H1 (cell line): ENCODE measurements around the gene DMXL2. TPM values are rescaled to one million over a fixed set of nuclear protein-coding genes. Genes with fewer than 3 reads are reported as not detected.

Experiments used
- CBX5 ChIP-seq: fragments of 300-800, 300-1000 bp; sonication (generic); IDR thresholded peaks from 2 replicates; pipeline ENCODE4 v1.7.1; 2016; ENCODE audit warnings: antibody characterized with exemption, low read length, low read depth
- CREB1 ChIP-seq: IDR thresholded peaks from 2 replicates; pipeline ENCODE4 v1.6.1; 2012; ENCODE audit warnings: inconsistent platforms
- GABPA ChIP-seq: IDR thresholded peaks from 2 replicates; pipeline ENCODE4 v1.6.1; 2011; ENCODE audit warnings: mild to moderate bottlenecking, low read length, moderate library complexity, borderline replicate concordance; ENCODE audit not compliant: insufficient read depth
- KDM4A ChIP-seq: IDR thresholded peaks from one replicate; pipeline ENCODE4 v1.7.1; 2012; ENCODE audit warnings: low read depth, mild to moderate bottlenecking, moderate library complexity, low read length, inconsistent platforms; ENCODE audit not compliant: severe bottlenecking
- KDM5A ChIP-seq: fragments of 200-600 bp; IDR thresholded peaks from 2 replicates; pipeline ENCODE4 v1.7.1; 2012; ENCODE audit warnings: mild to moderate bottlenecking, low read length, inconsistent platforms, mixed read lengths
- MAX ChIP-seq: IDR thresholded peaks from 2 replicates; pipeline ENCODE4 v1.6.1; 2012; ENCODE audit warnings: inconsistent platforms
- POU5F1 ChIP-seq: IDR thresholded peaks from 2 replicates; pipeline ENCODE4 v1.6.1; 2011; ENCODE audit warnings: low read depth, mild to moderate bottlenecking, low read length, moderate library complexity
- SUZ12 ChIP-seq: fragments of 200-600 bp; sonication (generic); IDR thresholded peaks from 2 replicates; pipeline ENCODE4 v1.6.1; 2012; ENCODE audit warnings: mild to moderate bottlenecking, inconsistent platforms, low read length, moderate library complexity, mixed read lengths
- TEAD4 ChIP-seq: IDR thresholded peaks from 2 replicates; pipeline ENCODE4 v1.6.1; 2012; ENCODE audit warnings: low read depth, low read length, inconsistent platforms, mixed read lengths
- USF2 ChIP-seq: IDR thresholded peaks from 2 replicates; pipeline ENCODE4 v1.6.1; 2011; ENCODE audit warnings: low read length, improper control_type of control experiment
- ZNF274 ChIP-seq: IDR thresholded peaks from 2 replicates; pipeline ENCODE4 v1.7.0; 2012; ENCODE audit warnings: low read length, borderline replicate concordance; ENCODE audit errors: extremely low read depth
- polyA plus RNA-seq, 7 experiments: library from polyadenylated mRNA; depleted of rRNA in 3 of 7; stranded (reverse) in 5 of 7; unstranded in 2 of 7; fragments of >200 nt in 5 of 7; fragments of 200-250 nt in 2 of 7; gene quantifications; 1 replicate in 5 of 7; 2 replicates in 1 of 7; 4 replicates in 1 of 7; pipeline versions ENCODE4 v1.2.1 to v1.2.3, GENCODE V29; 2011 to 2013; ENCODE audit warnings: missing spikeins in 2 of 7, mixed read lengths in 2 of 7
- total RNA-seq: library from RNA; stranded (reverse); fragmentation: NEBNext Ultra II Directional; extraction: Animal tissue kit (Norgen Biotek cat#: 25700); gene quantifications from 2 replicates; pipeline ENCODE4 v1.2.1, GENCODE V29; 2021

DMXL2 gene
- total and polyA plus RNA-seq, 2 of the 8 experiments (the other 6 are each of a cell fraction or from before 2014, with no cell fraction given) = 9.5 to 10.6 TPM

- TF ChIP-seq ZNF274 (no peak), CREB1 (no peak), USF2 (no peak), SUZ12 (no peak), MAX (no peak), KDM4A (no peak), POU5F1 (no peak), TEAD4 (no peak), GABPA (no peak), CBX5 (no peak), KDM5A (no peak)
- TF ChIP-seq, all 59 proteins: peak for 0
These were observed 173.8 kb downstream of the DMXL2 start (continued) for GRCh38 chr15:51448622-51449399.
